Lung (tissue), 12 donors: ENCODE data around the gene HLA-DOA. TPM values are rescaled to one million over a fixed set of nuclear protein-coding genes. Genes with fewer than 3 reads are reported as not detected.

ENCODE experiments used
- ATAC-seq: fragments of 200-7000 bp; cut with Tn5 transposase; one replicate; pipeline ENCODE4 v1.9.1; 2020; ENCODE audit warnings: moderate number of reproducible peaks; ENCODE audit not compliant: insufficient read depth, low FRiP score
- DNase-seq, 3 donors: peaks; one replicate each; pipeline ENCODE4 v3.0.0-alpha.2; 2013 to 2017
- H3K27ac ChIP-seq, 2 donors: one replicate each; pipeline ENCODE4 v1.5.1; 2013; ENCODE audit warnings: mild to moderate bottlenecking in 2 of 2, moderate library complexity in 2 of 2, control low read depth in 1 of 2, inconsistent platforms in 1 of 2, low read depth in 1 of 2, low read length in 1 of 2
- H3K27me3 ChIP-seq, 3 donors: one replicate each; pipeline ENCODE4 v1.5.1; 2013; ENCODE audit warnings: low read length in 2 of 3; ENCODE audit not compliant: control insufficient read depth in 3 of 3, insufficient read depth in 3 of 3
- H3K36me3 ChIP-seq, 4 donors: one replicate each; pipeline ENCODE4 v1.5.1; 2013; ENCODE audit warnings: low read length in 4 of 4, mild to moderate bottlenecking in 1 of 4, moderate library complexity in 1 of 4; ENCODE audit not compliant: control insufficient read depth in 4 of 4, insufficient read depth in 4 of 4
- H3K4me1 ChIP-seq, 5 donors: one replicate each; pipeline ENCODE4 v1.5.1; 2013; ENCODE audit warnings: low read length in 5 of 5, mild to moderate bottlenecking in 2 of 5, moderate library complexity in 1 of 5; ENCODE audit not compliant: control insufficient read depth in 5 of 5, insufficient read depth in 5 of 5
- H3K4me3 ChIP-seq: one replicate; pipeline ENCODE4 v1.5.1; 2013; ENCODE audit warnings: mild to moderate bottlenecking, control low read depth, moderate library complexity
- H3K9ac ChIP-seq, 2 donors: one replicate each; pipeline ENCODE4 v1.5.1; 2013; ENCODE audit warnings: low read length in 2 of 2, control low read depth in 1 of 2; ENCODE audit not compliant: insufficient read depth in 1 of 2
- H3K9me3 ChIP-seq, 4 donors: one replicate each; pipeline ENCODE4 v1.5.1; 2013; ENCODE audit warnings: low read length in 3 of 4, mild to moderate bottlenecking in 1 of 4, moderate library complexity in 1 of 4; ENCODE audit not compliant: control insufficient read depth in 4 of 4, insufficient read depth in 3 of 4
- CTCF ChIP-seq: IDR thresholded peaks from 2 replicates; pipeline ENCODE4 v1.5.1; 2012; ENCODE audit warnings: mild to moderate bottlenecking; ENCODE audit errors: control extremely low read depth, extremely low read depth
- WGBS, 2 donors: extraction: QIAGEN DNeasy Blood & Tissue Kit; methylation state at CpG; one replicate each; pipeline ENCODE4 v1.1.7; 2013; 5-methylcytosine and 5-hydroxymethylcytosine counted together
- polyA plus RNA-seq, 2 donors: library from polyadenylated mRNA; stranded (reverse); fragments of 200-250 nt; gene quantifications; one replicate each; pipeline ENCODE4 v1.2.1, GENCODE V29; 2013
- total RNA-seq, 2 donors: library from RNA; depleted of rRNA in 1 of 2; stranded (reverse); fragments of >200 nt in 1 of 2; gene quantifications; one replicate each; pipeline ENCODE4 v1.2.1, GENCODE V29; 2014 to 2021
- donor health status: control.
- donor health status: control.
- donor health status: Bipolar disorder and iron deficiency.
- donor health status: healthy.
- donor health status: DM: yes; HTN: yes; CAD: no.

The HLA-DOA gene
- total and polyA plus RNA-seq, 4 donors: 4.6 to 26.4 (median 16.8) TPM

DNA sequence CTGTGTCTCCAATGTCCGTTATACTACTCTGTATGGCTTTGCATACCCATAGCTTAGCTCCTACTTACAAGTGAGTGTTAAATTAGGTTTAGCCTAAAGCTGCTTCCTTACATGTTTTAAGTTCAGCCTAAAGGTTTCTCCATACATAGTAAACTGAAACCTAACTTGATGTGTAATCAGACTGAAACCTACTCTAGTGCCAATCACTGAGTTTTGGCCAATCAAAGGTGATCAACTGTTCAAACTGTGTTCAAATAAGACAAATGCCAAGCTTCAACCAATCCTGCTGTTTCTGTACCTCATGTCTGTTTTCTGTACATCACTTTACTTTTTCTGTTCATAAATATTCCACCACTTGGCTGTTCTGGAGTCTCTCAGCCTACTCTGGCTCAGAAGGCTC lies 20.0 kb downstream of the HLA-DOA start:
- Histone ChIP-seq H3K9ac (no peak overlapping the region), H3K4me3 (no peak overlapping the region), H3K4me1 (no peaks in the 10 kb centered on the region), H3K27ac (no peak overlapping the region), H3K9me3 (no peaks in the 10 kb centered on the region), H3K36me3 (no peaks in the 10 kb centered on the region), H3K27me3 (peaks cover 0 to 8% (median 5%) of the 10 kb centered on the region in 3 donors)
- DNase-seq (no peak), ATAC-seq (no peak)
- TF ChIP-seq CTCF: no peak
- WGBS, 2 donors: 94 to 97% methylated on average over 1 of the region's 1 CpG

- Histone ChIP-seq H3K4me1 (peaks cover 0 to 6% (median 0%) of the 10 kb centered on the region in 5 donors), H3K9ac (no peak overlapping the region)
Observed at GRCh38 chr6:32984622-32985389, 24.6 kb downstream of the HLA-DOA start.

GRCh38 chr6:32983964-32984621 lies 25.3 kb downstream of the HLA-DOA start:
- 41 to 50% methylated on average over 3 of the region's 3 CpGs for WGBS, 2 donors
- H3K27me3 ChIP-seq: no peaks in the 10 kb centered on the region
- no peak for TF ChIP-seq CTCF
- H3K4me3 ChIP-seq: no peak overlapping the region
- no peak for ATAC-seq
- H3K27ac ChIP-seq: peak overlapping the region in 1 of 2 donors; percentile 13
- no peak for DNase-seq
- peaks cover 16 to 28% (median 24%) of the 10 kb centered on the region in 4 donors for H3K36me3 ChIP-seq
- H3K9ac ChIP-seq: no peak overlapping the region
- peaks cover 0 to 6% (median 0%) of the 10 kb centered on the region in 5 donors for H3K4me1 ChIP-seq
- no peaks in the 10 kb centered on the region for H3K9me3 ChIP-seq

More at GRCh38 chr6:32984622-32985389, 24.6 kb downstream of the HLA-DOA start:
- TF ChIP-seq CTCF: peak; percentile 94
- H3K4me3 ChIP-seq: no peak overlapping the region
- ATAC-seq (peak; percentile 83), DNase-seq (peak; percentile 88 to 92 (median 88))
- peaks cover 10 to 22% (median 17%) of the 10 kb centered on the region in 4 donors for H3K36me3 ChIP-seq
- peak overlapping the region in 1 of 2 donors; percentile 13 for H3K27ac ChIP-seq
- 11% methylated on average over 9 of the region's 9 CpGs for WGBS, 2 donors
- H3K9me3 ChIP-seq: no peaks in the 10 kb centered on the region
- no peaks in the 10 kb centered on the region for H3K27me3 ChIP-seq
